ENCODE measurements around the gene FH.

Gene FH

DNA sequence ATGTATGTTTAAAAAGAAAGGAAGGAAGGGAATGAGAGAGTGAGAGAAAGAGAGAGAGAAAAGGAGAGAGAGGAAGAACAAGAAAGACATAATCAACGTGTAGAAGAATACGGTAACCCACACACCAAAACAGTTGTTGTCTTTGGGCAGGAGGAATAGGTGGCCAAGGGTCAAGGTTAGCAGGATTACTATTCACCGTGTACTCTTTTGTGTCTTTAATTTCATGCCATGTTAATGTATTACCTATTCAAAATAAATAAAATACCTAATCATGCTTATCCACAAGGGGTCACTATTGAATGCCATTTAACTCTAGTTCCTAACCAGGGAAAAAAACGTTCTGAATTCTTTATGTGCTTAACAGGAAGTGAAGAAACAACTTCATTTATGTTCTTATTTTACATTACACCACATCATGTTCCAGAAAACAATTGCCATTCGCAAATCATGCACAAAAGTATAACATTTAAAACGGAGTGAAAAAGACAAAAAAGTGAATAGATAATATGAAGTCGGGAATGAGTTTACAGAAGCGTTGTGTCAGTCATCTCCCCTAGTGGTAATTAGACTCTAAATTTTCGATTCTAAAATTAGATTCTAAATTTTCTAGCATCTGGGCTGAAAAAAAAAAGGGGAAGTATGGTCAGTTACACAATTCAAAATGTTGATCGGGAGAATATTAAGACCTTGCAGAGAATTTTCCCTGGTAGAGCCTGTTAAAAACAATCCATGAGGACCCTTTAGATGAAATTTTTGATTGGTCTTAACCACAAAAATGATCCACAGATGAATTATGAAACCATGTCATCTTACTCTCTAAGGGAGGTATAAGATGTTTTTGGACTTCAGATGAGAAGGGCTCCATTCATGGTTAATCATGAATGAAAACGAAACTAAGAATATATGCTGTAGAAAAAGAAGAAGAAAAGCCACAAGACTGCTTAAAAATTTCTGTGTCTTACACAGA is 11.9 kb upstream of the FH start:
- TF ChIP-seq MYC (IDR thresholded peaks at IDR 0.05; ENCODE audit: low read depth, low read length) (no peak), POLR2A (IDR thresholded peaks at IDR 0.05; ENCODE audit: extremely low read depth, insufficient read length) (no peak)
- TF ChIP-seq, protein P1, sequence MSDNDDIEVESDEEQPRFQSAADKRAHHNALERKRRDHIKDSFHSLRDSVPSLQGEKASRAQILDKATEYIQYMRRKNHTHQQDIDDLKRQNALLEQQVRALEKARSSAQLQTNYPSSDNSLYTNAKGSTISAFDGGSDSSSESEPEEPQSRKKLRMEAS (IDR thresholded peaks at IDR 0.05; ENCODE audit: low read depth, low read length) = no peak
- TF ChIP-seq, protein P2, sequence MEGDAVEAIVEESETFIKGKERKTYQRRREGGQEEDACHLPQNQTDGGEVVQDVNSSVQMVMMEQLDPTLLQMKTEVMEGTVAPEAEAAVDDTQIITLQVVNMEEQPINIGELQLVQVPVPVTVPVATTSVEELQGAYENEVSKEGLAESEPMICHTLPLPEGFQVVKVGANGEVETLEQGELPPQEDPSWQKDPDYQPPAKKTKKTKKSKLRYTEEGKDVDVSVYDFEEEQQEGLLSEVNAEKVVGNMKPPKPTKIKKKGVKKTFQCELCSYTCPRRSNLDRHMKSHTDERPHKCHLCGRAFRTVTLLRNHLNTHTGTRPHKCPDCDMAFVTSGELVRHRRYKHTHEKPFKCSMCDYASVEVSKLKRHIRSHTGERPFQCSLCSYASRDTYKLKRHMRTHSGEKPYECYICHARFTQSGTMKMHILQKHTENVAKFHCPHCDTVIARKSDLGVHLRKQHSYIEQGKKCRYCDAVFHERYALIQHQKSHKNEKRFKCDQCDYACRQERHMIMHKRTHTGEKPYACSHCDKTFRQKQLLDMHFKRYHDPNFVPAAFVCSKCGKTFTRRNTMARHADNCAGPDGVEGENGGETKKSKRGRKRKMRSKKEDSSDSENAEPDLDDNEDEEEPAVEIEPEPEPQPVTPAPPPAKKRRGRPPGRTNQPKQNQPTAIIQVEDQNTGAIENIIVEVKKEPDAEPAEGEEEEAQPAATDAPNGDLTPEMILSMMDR (IDR thresholded peaks at IDR 0.05; ENCODE audit: low read depth, low read length) = no peak
- peak; percentile 85 for DNase-seq (ENCODE audit: low read depth)
- peak overlapping the region; percentile 88 for H3K4me3 ChIP-seq (ENCODE audit: low read depth, low read length)

DNA sequence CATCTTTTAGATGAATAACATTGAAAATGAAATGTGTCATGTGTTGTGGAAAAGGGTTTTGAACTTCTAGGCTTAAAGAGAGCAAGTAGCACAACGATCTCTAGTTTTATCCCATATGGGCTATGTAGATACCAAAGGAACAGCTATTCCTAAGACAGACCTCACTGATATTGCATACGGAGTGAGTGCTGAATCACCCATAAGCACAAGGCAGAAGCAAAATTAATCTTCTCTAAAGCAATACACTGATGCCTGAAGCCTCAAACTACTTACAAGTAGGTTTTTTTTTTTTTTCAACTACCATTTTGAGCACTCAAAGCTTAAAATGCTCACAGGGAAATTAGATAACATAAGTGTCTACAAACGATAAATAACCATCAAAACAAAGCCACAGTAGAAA is 7.6 kb upstream of the FH start:
- TF ChIP-seq, protein P1 (IDR thresholded peaks at IDR 0.05; ENCODE audit: low read depth, low read length) = no peak
- no peak for TF ChIP-seq MYC (IDR thresholded peaks at IDR 0.05; ENCODE audit: low read depth, low read length)
- TF ChIP-seq, protein P2 (IDR thresholded peaks at IDR 0.05; ENCODE audit: low read depth, low read length) = no peak
- TF ChIP-seq POLR2A (IDR thresholded peaks at IDR 0.05; ENCODE audit: extremely low read depth, insufficient read length) = no peak
- DNase-seq (ENCODE audit: low read depth) = no peak
- no peak overlapping the region for H3K4me3 ChIP-seq (ENCODE audit: low read depth, low read length)

DNA sequence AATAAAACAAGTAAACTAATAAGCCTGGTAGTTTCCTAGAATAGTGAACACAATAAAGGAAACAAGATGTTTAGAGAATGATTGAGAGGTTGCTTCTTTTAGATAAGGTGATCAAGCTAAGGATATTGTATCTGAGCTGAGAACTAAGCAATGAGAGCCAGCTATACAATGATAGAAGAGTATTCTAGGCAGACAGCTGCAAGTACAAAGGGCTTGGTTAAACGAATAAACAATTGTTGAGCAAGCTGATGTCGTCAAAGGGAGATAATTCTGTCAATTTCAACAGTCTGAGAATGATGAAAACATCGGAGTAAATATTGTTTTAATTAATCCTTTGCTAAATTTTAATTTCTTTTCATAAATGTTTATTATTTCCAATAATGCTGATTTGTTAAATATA is 5.5 kb upstream of the FH start:
- no peak overlapping the region for H3K4me3 ChIP-seq (ENCODE audit: low read depth, low read length)
- TF ChIP-seq, protein P1 (IDR thresholded peaks at IDR 0.05; ENCODE audit: low read depth, low read length) = no peak
- TF ChIP-seq POLR2A (IDR thresholded peaks at IDR 0.05; ENCODE audit: extremely low read depth, insufficient read length) = no peak
- TF ChIP-seq, protein P2 (IDR thresholded peaks at IDR 0.05; ENCODE audit: low read depth, low read length) = no peak
- no peak for DNase-seq (ENCODE audit: low read depth)

DNA sequence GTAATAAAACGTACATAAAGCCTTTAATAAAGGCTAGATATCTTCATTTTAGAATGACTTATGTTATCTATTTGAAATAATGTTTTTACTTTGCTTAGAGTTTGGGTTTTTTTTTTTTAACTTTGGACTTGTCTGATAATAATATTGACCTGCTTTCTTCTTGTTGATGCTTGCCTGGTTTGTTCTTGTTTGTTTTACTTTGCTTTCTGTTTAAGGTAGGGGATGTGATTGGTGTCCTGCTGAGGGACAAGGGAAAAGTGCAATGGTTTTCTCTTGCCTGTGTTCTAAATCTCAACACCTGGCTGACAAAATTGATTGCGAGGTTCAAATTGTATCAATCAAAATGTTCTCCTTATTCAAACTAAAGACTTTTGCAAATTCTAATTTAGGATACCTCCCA is 2.2 kb upstream of the FH start:
- no peak overlapping the region for H3K4me3 ChIP-seq (ENCODE audit: low read depth, low read length)
- TF ChIP-seq POLR2A (IDR thresholded peaks at IDR 0.05; ENCODE audit: extremely low read depth, insufficient read length) = no peak
- TF ChIP-seq, protein P1 (IDR thresholded peaks at IDR 0.05; ENCODE audit: low read depth, low read length) = no peak
- TF ChIP-seq MYC (IDR thresholded peaks at IDR 0.05; ENCODE audit: low read depth, low read length) = no peak
- TF ChIP-seq, protein P2 (IDR thresholded peaks at IDR 0.05; ENCODE audit: low read depth, low read length) = no peak
- no peak for DNase-seq (ENCODE audit: low read depth)

DNA sequence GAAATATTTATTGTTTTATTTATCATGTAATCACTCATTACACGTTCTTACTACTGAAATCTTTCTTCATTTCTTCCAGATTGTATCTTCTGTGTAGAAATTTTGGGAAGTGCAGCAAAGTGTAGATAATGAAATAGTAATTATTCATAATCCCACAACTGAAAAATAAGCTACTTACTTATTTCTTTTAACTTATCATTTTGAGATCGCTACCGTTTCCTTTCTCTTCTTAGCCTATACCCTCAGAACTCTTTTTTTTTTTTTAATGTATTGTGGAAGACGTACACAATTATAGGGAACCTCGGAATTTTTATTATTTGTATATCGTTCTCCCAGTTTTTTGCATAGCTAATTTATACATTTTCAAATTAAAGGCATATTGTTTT is 518 bp upstream of the FH start:
- DNase-seq (ENCODE audit: low read depth) = no peak
- peak overlapping the region; percentile 87 for H3K4me3 ChIP-seq (ENCODE audit: low read depth, low read length)
- TF ChIP-seq, protein P1 (IDR thresholded peaks at IDR 0.05; ENCODE audit: low read depth, low read length) = no peak
